Measurements from ENCODE around the gene OVOL3. TPM values are rescaled to one million over a fixed set of nuclear protein-coding genes. Genes with fewer than 3 reads are reported as not detected.

OVOL3 gene
- total RNA-seq, 1 donor from 2014 or later: not detected

Other genes starting within 250 kb of the OVOL3 start
- gene APLP1, start 242.6 kb upstream of the OVOL3 start, total RNA-seq: 1.2 and 2.2 TPM in 2 replicates
- gene NFKBID, start 210.6 kb upstream of the OVOL3 start, total RNA-seq: 1.3 and 3.8 TPM in 2 replicates
- 0.22 and 0.40 TPM in 2 replicates for gene HCST, start 208.6 kb upstream of the OVOL3 start, total RNA-seq
- not detected in 2 replicates for gene TYROBP, start 202.8 kb upstream of the OVOL3 start, total RNA-seq
- gene LRFN3, start 174.8 kb upstream of the OVOL3 start, total RNA-seq: 1.3 and 2.0 TPM in 2 replicates
- 8.7 and 10.7 TPM in 2 replicates for gene SDHAF1, start 116.0 kb upstream of the OVOL3 start, total RNA-seq
- under 0.01 TPM in 1 of 2 replicates, not detected in the other for gene SYNE4, start 102.3 kb upstream of the OVOL3 start, total RNA-seq
- gene ALKBH6, start 96.9 kb upstream of the OVOL3 start, total RNA-seq: 7.3 and 7.8 TPM in 2 replicates
- gene CLIP3, start 78.3 kb upstream of the OVOL3 start, total RNA-seq: 2.6 and 2.8 TPM in 2 replicates
- 0.87 and 1.8 TPM in 2 replicates for gene THAP8, start 56.9 kb upstream of the OVOL3 start, total RNA-seq
- 1.2 and 2.0 TPM in 2 replicates for gene WDR62, start 56.2 kb upstream of the OVOL3 start, total RNA-seq
- 123 and 143 TPM in 2 replicates for gene POLR2I, start 3.7 kb downstream of the OVOL3 start, total RNA-seq
- 140 and 181 TPM in 2 replicates for gene TBCB, start 4.3 kb downstream of the OVOL3 start, total RNA-seq
- 361 and 396 TPM in 2 replicates for gene CAPNS1, start 28.9 kb downstream of the OVOL3 start, total RNA-seq
- 88.5 and 153 TPM in 2 replicates for gene COX7A1, start 41.3 kb downstream of the OVOL3 start, total RNA-seq
- 2.0 and 3.8 TPM in 2 replicates for gene ZNF565, start 103.5 kb downstream of the OVOL3 start, total RNA-seq
- 50.1 and 65.7 TPM in 2 replicates for gene ZNF146, start 104.0 kb downstream of the OVOL3 start, total RNA-seq